Measurements from ENCODE around the gene GUCY1A1. TPM values are rescaled to one million over a fixed set of nuclear protein-coding genes. Genes with fewer than 3 reads are reported as not detected.

Gene GUCY1A1
- total RNA-seq, 1 donor from 2014 or later: 0.44 TPM

- TF ChIP-seq CTCF (conservative IDR thresholded peaks at IDR 0.05): no peak
- Mint-ChIP-seq H3K36me3 (ENCODE audit: low read depth) (no peaks in the 10 kb centered on the region), H3K27me3 (ENCODE audit: low read depth) (peaks cover 58% of the 10 kb centered on the region), H3K4me1 (peaks cover 20% of the 10 kb centered on the region), H3K4me3 (no peak overlapping the region), H3K27ac (ENCODE audit: unreplicated experiment) (no peak overlapping the region), H3K9me3 (no peaks in the 10 kb centered on the region)
- no peak for DNase-seq (ENCODE audit: low read depth, low spot score)
Measured at GRCh38 chr4:155672342-155672741, 5.7 kb downstream of the GUCY1A1 start.

DNA sequence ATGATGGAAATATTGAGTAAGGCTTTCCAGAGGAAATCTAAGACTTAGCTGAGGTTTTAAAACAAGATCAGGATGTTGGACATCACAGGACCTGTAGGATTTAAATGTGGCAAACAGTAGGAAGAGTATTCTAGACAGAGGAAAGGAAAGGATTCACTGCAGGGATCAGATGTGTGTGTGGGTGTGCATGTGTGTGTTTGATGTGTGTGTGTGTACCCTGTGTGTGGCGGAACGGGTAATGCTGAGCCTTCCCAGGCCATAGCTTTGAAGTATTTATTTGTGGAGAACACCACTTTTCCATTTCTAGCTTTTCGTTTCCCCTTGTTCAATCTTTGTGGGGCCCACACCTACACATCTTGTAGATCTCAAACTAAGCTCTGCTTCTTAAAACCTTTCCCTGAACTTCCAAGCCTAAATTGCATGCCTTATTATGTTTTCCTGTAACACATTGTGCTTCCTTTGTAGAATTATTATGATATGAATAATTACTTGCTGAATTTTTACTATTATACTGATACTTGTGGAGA is 6.9 kb downstream of the GUCY1A1 start:
- no peak for DNase-seq (ENCODE audit: low read depth, low spot score)
- Mint-ChIP-seq H3K9me3 (no peaks in the 10 kb centered on the region), H3K36me3 (ENCODE audit: low read depth) (no peaks in the 10 kb centered on the region), H3K4me1 (peaks cover 16% of the 10 kb centered on the region), H3K27ac (ENCODE audit: unreplicated experiment) (no peak overlapping the region), H3K27me3 (ENCODE audit: low read depth) (peaks cover 50% of the 10 kb centered on the region), H3K4me3 (no peak overlapping the region)
- no peak for TF ChIP-seq CTCF (conservative IDR thresholded peaks at IDR 0.05)

GRCh38 chr4:155674669-155675071 is 8.0 kb downstream of the GUCY1A1 start:
- H3K27me3 Mint-ChIP-seq (ENCODE audit: low read depth): peaks cover 45% of the 10 kb centered on the region
- H3K27ac Mint-ChIP-seq (ENCODE audit: unreplicated experiment): no peak overlapping the region
- DNase-seq (ENCODE audit: low read depth, low spot score): no peak
- peaks cover 16% of the 10 kb centered on the region for H3K4me1 Mint-ChIP-seq
- no peaks in the 10 kb centered on the region for H3K9me3 Mint-ChIP-seq
- H3K36me3 Mint-ChIP-seq (ENCODE audit: low read depth): no peaks in the 10 kb centered on the region
- no peak overlapping the region for H3K4me3 Mint-ChIP-seq
- no peak for TF ChIP-seq CTCF (conservative IDR thresholded peaks at IDR 0.05)

GRCh38 chr4:155675709-155676429 is 9.2 kb downstream of the GUCY1A1 start:
- DNase-seq (ENCODE audit: low read depth, low spot score): no peak
- H3K36me3 Mint-ChIP-seq (ENCODE audit: low read depth): no peaks in the 10 kb centered on the region
- no peak overlapping the region for H3K27ac Mint-ChIP-seq (ENCODE audit: unreplicated experiment)
- H3K27me3 Mint-ChIP-seq (ENCODE audit: low read depth): peaks cover 34% of the 10 kb centered on the region
- no peaks in the 10 kb centered on the region for H3K9me3 Mint-ChIP-seq
- H3K4me1 Mint-ChIP-seq: peaks cover 16% of the 10 kb centered on the region
- no peak overlapping the region for H3K4me3 Mint-ChIP-seq
- no peak for TF ChIP-seq CTCF (conservative IDR thresholded peaks at IDR 0.05)

DNA sequence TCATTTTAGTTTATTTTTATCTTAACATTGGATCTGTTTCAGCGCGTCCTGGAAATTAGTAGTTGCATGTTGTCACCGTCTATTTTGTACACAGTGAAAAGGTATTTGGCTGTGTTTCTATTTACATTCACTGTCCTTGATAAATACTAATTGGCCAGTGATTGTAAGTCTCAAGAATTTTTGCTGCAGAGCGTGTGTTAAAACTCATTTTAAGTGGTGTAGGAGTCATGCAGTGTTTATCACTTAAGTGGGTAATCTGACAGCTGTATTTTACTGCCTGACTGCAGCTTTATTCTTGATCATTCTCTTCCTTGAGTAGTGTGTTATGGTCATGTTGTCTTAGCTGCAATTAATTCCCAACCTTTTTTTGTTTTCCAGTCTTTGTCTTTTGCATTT is 9.8 kb downstream of the GUCY1A1 start:
- no peak overlapping the region for H3K4me3 Mint-ChIP-seq
- H3K9me3 Mint-ChIP-seq: no peaks in the 10 kb centered on the region
- H3K27me3 Mint-ChIP-seq (ENCODE audit: low read depth): peaks cover 30% of the 10 kb centered on the region
- TF ChIP-seq CTCF (conservative IDR thresholded peaks at IDR 0.05): no peak
- DNase-seq (ENCODE audit: low read depth, low spot score): no peak
- peaks cover 16% of the 10 kb centered on the region for H3K4me1 Mint-ChIP-seq
- H3K36me3 Mint-ChIP-seq (ENCODE audit: low read depth): no peaks in the 10 kb centered on the region
- no peak overlapping the region for H3K27ac Mint-ChIP-seq (ENCODE audit: unreplicated experiment)
